Stimulated activated CD4-positive, alpha-beta T cell treated with anti-CD3 and anti-CD28 coated beads, Interleukin-15, amount 100 ng/mL, for 1 hour (primary cell): ENCODE data around the gene MYO1G.
"Not testable (repeated sequence)": the region's sequence is repeated elsewhere in the genome, so short reads cannot be mapped to it uniquely, and the experiment has no call there.

Experiments used
- DNase-seq, 2 donors: peaks; one replicate each; pipeline ENCODE4 v3.0.0-alpha.2; 2020; ENCODE audit warnings: low read depth in 1 of 2, low spot score in 1 of 2

Gene MYO1G

DNA sequence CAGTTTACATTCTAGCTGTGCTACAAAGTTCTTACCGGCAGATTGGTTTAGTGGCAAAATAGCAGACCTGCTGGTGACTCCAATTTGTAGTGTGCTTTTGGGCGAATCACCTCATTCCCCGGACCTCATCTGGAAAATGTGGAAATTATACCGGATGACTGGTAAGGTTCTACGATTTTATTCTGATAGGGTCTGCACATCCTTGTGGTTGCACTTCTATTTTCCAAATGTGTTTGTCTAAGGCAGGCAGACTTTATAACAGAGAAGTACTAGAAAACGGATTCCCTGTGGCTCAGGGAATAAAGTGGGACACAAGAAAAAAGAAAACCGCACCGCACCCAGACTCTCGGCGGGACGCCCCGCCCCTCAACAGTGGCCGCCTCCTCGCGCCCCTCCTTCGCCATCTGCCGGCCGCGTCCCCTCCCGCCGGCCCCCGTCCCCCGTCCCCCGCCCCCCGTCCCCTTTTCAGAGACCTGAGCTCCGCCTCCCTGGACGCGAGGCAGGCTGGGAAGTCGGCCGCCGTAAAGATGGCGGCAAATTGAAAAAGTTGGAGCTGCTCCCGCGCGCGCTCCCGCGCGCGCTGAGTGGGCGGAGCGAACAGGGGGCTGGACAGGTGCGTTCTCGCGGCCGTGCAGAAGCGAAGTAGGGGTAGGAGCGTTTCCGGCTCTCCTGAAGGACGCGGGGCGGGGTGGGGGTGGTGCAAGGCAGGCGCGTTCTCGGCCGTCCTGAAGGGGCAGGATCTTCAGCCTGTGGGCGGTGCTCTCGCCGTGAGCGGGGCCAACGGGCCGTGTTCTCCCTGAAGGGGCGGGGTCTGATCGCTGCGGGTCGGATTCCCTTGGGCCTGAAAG, 20.7 kb upstream of the MYO1G start:
- peak; percentile 96 to 98 for DNase-seq

DNA sequence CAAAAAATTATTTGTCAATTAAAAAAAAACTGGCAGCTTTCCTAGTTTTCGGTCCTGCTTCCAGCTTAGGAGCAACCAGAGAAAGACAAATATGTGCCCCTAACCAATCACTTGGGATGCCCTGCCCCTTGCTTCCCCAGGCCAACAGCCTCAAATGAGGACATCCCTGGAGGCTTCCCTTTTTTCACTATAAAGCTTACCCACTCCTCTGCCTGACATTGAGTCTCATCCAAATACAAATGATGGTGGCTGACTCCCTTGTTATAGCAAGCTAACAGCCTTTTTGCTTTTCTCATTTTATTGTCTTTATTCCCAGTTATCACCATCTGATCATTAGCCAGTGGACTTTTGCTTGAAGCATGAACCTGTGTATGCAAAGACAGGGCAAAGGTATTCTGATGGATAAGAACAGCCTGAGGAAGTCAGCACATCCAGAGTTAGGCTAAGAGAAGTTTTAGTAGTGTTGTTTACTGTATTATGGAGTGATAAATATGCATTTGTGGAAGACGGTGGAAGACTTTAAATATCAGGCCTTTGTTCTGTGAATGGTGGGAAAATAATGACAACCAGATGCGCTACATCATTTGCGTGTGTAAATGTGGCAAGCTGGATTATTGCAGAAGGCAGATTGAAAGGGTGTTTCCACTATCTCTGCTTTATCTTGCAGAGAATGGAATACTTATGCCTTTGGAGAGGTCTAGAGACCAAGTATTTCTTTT, 19.5 kb upstream of the MYO1G start:
- no peak for DNase-seq

GRCh38 chr7:44995555-44996493, 17.0 kb upstream of the MYO1G start:
- no peak for DNase-seq

DNA sequence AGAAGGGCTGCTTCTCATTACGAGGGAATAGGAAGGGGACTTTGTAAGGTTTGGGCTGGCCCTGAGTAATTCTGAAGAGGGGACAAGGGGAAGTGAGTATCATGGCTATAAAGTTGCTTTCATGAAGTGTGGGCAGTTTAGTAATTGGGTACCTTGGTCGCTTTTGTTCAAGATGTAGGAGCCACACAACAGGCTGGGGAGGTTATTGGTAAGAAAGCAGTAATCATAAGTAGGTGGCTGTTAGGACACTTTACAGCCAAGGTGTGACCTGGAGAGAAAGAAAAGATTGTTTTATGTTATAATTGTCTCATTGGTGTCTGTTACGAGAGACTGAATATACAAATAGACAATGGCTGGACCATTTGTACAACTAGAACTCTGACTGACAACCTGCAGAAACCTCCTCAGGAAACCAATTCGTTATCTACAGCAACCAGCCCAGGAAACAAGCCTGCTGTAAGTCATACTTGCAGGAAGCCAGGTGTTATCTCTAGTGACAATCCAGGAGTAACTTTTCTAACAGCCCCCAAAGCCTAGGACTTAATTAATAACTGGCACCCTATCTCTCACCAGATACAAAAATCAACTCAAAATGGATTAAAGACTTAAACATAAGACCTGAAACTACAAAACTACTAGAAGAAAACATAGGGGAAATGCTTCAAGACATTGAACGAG, 16.2 kb upstream of the MYO1G start:
- no peak for DNase-seq

DNA sequence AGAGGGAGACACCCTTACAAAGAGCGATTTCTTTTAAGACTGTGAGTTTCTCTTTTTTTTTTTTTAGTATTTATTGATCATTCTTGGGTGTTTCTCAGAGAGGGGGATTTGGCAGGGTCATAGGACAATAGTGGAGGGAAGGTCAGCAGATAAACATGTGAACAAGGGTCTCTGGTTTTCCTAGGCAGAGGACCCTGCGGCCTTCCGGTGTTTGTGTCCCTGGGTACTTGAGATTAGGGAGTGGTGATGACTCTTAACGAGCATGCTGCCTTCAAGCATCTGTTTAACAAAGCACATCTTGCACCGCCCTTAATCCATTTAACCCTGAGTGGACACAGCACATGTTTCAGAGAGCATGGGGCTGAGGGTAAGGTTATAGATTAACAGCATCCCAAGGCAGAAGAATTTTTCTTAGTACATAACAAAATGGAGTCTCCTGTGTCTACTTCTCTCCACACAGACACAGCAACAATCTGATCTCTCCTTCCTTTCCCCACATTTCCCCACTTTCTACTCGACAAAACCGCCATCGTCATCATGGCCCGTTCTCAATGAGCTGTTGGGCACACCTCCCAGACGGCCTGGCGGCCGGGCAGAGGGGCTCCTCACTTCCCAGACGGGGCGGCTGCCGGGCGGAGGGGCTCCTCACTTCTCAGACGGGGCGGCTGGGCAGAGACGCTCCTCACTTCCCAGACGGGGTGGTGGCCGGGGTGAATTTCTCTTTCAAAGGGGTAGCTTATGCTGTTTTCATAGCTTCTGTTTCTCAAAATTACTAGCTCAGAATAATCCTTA, 13.4 kb upstream of the MYO1G start:
- not testable (repeated sequence) for DNase-seq

DNA sequence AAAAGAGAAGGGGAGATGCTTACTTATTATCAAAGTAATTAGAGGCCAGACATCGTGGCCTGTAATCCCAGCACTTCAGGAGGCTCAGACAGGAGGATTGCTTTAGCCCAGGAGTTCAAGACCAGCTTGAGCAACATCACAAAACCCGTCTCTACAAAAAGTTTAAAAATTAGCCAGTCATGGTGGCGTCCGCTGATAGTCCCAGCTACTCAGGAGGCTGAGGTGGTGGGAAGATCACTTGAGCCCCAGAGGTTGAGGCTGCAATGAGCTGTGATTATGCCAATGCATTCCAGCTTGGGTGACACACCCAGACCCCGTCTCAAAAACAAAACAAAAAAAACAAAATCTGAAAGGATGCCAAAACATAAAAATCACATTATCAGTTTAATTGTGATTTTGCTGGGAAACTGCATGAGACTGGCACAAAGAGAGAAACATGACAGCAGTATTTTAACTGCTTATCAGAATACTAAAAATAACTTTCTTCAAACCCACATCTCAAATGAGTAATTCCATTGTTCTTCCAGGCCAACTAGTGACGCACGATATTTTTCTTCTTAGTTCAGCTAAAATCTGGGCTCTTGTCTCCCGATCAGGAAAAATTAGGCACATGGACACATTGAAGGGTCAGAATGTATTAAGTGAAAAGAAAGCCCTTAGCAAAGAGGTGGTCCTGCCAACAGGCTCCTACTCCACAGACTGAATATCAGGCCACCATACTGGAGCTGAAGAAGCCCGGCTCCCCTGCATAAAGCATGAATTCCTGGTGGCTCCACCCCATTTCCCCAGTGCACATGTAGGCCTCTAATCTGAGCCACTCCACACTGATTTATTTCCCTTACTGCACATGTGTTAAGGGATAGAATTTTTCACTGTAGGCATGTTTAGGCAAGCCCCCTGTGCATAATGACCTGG, 11.6 kb upstream of the MYO1G start:
- DNase-seq, result no peak

DNA sequence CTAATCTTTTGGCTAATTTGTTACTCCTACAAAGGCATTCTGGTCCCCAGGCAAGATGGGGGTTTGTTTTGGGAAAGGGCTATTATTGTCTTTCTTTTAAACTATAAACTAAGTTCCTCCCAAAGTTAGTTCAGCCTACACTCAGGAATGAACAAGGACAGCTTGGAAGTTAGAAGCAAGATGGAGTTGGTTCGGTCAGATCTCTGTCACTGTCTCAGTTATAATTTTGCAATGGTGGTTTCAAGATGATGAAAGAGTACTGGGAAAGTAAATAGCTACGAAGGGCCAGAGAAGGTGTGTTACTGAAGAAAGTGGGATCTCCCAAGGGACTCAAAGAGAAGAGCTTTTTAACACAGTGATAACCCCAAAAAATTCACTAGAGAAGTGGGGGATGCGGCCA, 10.3 kb upstream of the MYO1G start:
- DNase-seq, result no peak

DNA sequence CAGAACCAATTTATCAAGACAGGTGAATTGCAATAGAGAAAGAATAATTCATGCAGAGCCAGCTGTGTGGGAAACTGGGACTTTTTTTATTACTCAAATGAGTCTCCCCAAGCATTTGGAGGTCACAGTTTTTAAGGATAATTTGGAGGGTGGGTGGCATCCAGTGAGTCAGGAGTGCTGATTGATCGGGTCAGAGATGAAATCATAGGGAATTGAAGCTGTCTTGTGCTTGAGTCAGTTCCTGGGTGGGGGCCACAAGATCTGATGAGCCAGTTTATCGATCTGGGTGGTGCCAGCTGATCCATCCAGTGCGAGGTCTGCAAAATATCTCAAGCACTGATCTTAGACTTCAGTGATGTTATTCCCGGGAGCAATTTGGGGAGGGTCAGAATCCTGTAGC, 9.9 kb upstream of the MYO1G start:
- no peak for DNase-seq

DNA sequence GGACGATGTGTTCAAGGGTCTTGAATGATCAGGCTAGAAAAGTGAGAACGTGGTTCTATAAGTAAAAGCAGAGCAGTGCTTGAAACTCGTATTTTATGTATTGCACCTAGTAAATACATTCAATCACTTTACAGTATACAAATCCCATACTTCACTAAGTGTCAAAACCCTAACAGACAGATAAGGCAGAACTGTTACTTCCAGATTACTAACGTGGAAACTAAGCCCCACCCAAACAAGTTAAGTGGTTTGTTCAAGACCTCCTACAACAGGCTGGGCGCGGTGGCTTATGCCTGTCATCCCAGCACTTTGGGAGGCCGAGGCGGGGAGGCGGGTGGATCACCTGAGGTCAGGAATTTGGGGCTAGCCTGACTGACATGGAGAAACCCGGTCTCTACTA, 9.2 kb upstream of the MYO1G start:
- DNase-seq, result no peak

DNA sequence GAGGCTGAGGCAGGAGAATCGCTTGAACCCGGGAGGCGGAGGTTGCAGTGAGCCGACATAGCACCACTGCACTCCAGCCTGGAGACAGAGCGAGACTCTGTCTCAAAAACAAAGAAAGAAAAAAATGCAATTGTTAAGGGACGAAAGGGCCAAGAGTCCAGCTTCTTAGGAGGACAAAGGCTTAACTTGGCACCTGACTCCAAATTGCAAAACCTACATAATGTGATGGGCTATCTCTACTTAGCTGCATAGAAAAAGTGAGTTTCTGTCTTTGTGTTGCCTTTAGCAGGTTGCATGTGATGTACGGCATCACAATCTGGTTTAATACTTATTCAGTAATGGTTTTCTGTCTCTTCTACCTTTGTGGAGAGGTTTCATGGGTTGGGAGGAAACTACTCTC, 8.6 kb upstream of the MYO1G start:
- no peak for DNase-seq

GRCh38 chr7:44986218-44987053, 7.6 kb upstream of the MYO1G start:
- DNase-seq, result peak; percentile 83 to 97

- DNase-seq, result no peak
Measured at GRCh38 chr7:44985900-44986217, 7.0 kb upstream of the MYO1G start.

DNA sequence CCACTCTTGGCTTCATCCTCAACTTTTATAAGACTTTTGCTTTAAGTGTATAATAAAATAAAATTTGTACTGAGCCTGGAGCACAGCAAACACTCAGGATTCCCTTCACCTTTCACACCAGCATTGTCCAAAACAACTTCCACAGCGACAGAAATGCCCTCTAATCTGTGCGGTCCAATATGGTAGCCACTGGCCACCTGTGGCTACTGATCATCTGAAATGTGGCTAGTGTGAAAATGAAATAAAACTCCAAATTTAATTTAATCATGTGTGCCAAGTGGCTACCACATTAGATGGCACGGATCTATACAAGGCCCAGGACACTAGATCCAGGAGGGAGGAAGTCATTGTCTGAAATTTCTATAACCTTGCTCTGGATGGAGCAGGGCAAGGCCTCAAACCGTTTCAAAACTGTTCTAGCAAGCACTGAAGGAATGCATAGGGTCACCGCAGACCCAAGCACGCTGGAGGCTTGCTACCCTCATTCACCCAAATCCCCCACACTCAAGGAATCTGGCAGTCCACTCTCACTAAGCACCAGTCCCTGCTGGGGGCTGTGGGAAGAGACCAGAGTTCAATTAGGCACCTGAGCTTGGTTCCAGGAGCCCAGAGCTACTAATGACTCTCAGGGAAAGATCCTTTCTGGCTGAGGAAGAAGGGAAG, 6.3 kb upstream of the MYO1G start:
- no peak for DNase-seq

- DNase-seq, result no peak
Measured at GRCh38 chr7:44984478-44984758, 5.6 kb upstream of the MYO1G start.

DNA sequence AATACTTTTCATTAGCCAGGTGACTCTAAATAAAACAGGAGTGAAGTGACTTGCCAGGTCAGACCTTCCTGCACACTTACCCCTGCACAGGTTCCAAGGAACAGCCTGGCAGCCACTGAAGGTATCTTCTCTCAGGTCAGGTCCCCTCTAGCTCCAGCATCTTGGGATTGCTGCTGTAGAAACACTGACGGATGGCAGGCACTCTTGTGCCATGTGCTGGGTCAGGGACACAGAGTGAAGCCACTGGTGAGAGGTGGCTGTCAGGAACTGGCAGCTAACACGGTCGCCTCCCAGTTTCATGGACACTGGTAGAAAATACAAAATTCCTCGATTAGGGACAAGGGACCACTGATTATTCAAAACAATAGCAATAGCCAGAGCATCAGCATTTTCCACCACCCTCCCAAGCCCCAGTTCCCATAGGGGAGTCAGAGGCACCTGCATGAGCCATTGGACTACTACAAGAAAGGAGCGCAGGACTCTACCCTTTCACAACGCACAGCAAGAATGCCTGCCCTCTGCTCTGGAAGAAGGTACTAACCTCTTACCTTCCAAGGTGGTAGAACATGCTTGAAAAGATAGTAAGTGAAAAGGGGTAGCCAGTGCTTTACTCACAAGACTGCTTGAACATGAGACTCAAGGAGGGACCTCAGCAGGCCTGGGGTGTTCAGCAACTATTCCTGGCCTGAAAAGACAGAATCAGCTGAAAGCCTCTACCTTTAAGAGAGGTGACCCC, 5.1 kb upstream of the MYO1G start:
- no peak for DNase-seq

DNA sequence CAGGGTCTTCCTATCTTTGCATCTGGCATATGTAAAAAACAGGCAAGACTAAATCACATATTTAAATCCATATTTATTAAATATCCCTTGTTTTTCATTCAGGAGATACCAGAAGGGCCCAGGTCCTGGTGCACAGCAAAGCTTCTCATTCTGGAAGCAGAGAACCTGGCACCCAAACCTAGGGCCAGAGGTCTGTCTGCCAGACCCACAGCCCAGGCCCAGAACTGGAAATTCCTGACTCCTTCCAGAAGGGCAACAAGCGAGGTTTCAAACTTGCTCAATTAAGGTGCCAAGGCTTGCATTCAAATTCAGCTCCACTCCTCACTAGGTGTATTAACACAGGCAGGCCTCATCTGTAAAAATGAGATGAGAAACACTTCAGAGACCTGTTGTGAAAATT, 4.2 kb upstream of the MYO1G start:
- no peak for DNase-seq

DNA sequence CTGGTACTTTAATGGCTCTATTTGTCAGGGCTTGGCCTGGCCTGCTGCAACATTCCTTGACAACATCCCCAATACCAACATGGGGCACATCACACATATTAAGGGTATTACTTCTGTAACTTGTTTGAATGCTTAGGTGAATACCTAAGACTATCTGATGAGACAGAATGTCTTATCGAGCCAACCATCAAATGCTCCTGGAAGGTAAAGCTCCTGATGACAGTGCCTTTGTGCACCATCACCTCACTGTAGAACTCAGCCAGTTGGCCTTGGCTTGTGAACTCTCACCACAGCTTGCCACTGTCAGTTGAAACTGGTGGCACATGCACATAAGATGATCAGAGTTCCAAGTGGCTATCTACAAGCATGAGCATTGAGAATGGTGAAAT, 3.7 kb upstream of the MYO1G start:
- DNase-seq, result no peak
